ENCODE results near the gene SLC30A2.
A peak's percentile ranks its signal among the peaks of the same experiment; 100 is the strongest.

The SLC30A2 gene

GRCh38 chr1:26070296-26070962 lies 24.5 kb upstream of the SLC30A2 start:
- no peak for DNase-seq (ENCODE audit: low spot score)

GRCh38 chr1:26069941-26070295 lies 24.0 kb upstream of the SLC30A2 start:
- DNase-seq (ENCODE audit: low spot score) = no peak

- no peak for DNase-seq (ENCODE audit: low spot score)
Observed at GRCh38 chr1:26067432-26067911, 21.6 kb upstream of the SLC30A2 start, which contains the start of gene TRIM63. Gene TRIM63 (minus strand): TSS chr1:26067630. CDS start chr1:26067494, 136 bp downstream.

- DNase-seq (ENCODE audit: low spot score) = no peak
Observed at GRCh38 chr1:26066857-26067256, 20.9 kb upstream of the SLC30A2 start.

- no peak for DNase-seq (ENCODE audit: low spot score)
Observed at GRCh38 chr1:26066160-26066559, 20.2 kb upstream of the SLC30A2 start.

- DNase-seq (ENCODE audit: low spot score) = no peak
Observed at GRCh38 chr1:26064553-26064952, 18.6 kb upstream of the SLC30A2 start.

GRCh38 chr1:26060832-26061574 lies 15.1 kb upstream of the SLC30A2 start:
- no peak for DNase-seq (ENCODE audit: low spot score)

GRCh38 chr1:26059906-26060305 lies 14.0 kb upstream of the SLC30A2 start:
- DNase-seq (ENCODE audit: low spot score) = no peak

GRCh38 chr1:26058052-26058595 lies 12.2 kb upstream of the SLC30A2 start:
- no peak for DNase-seq (ENCODE audit: low spot score)

GRCh38 chr1:26057189-26057588 lies 11.3 kb upstream of the SLC30A2 start:
- DNase-seq (ENCODE audit: low spot score) = no peak

GRCh38 chr1:26055041-26055440 lies 9.1 kb upstream of the SLC30A2 start:
- DNase-seq (ENCODE audit: low spot score) = no peak

GRCh38 chr1:26053718-26054560 lies 8.0 kb upstream of the SLC30A2 start:
- DNase-seq (ENCODE audit: low spot score) = no peak

- DNase-seq (ENCODE audit: low spot score) = no peak
Observed at GRCh38 chr1:26050248-26050640, 4.3 kb upstream of the SLC30A2 start.

GRCh38 chr1:26049531-26050247 lies 3.8 kb upstream of the SLC30A2 start:
- peak; percentile 49 for DNase-seq (ENCODE audit: low spot score)

- no peak for DNase-seq (ENCODE audit: low spot score)
Observed at GRCh38 chr1:26047278-26047874, 1.5 kb upstream of the SLC30A2 start.

GRCh38 chr1:26046246-26047095 lies 553 bp upstream of the SLC30A2 start:
- DNase-seq (ENCODE audit: low spot score) = no peak

GRCh38 chr1:26044971-26045721 lies 772 bp downstream of the SLC30A2 start:
- DNase-seq (ENCODE audit: low spot score) = no peak

- DNase-seq (ENCODE audit: low spot score) = no peak
Observed at GRCh38 chr1:26044414-26044813, 1.5 kb downstream of the SLC30A2 start.

GRCh38 chr1:26043765-26044164 lies 2.2 kb downstream of the SLC30A2 start:
- DNase-seq (ENCODE audit: low spot score) = no peak

- no peak for DNase-seq (ENCODE audit: low spot score)
Observed at GRCh38 chr1:26041978-26042377, 3.9 kb downstream of the SLC30A2 start.
